ENCODE results near the gene SMPD2.
A peak's percentile ranks its signal among the peaks of the same experiment; 100 is the strongest.

Gene SMPD2

DNA sequence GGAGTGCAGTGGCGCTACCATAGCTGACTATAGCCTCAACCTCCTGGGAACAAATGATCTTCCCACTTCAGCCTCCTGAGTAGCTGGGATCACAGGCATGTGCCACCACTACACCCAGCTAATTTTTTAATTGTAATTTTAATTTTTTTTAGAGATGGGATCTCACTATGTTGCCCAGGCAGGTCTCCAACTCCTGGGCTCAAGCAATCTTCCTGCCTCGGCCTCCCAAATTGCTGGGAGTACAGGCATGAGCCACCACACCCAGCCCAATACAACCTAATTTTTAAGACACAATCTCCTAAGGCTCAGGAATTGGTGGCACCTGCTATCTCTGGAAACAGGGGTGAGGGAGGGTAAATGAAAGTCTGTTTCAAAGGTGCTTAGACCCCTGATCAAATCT, 36.7 kb downstream of the SMPD2 start:
- Histone ChIP-seq H3K18ac (ENCODE audit: low read depth in 1 of 2, low read length in 2 of 2) (no peak overlapping the region), H2BK5ac (ENCODE audit: low read depth, low read length, poor library complexity, severe bottlenecking) (no peak overlapping the region), H4K8ac (ENCODE audit: low read length) (no peak overlapping the region), H2AK5ac (ENCODE audit: low read length, severe bottlenecking) (peak overlapping the region; percentile 50), H4K91ac (ENCODE audit: low read length) (no peak overlapping the region), H2BK15ac (ENCODE audit: low read depth, poor library complexity, severe bottlenecking) (no peak overlapping the region), H3K27me3 (ENCODE audit: control insufficient read depth in 1 of 2, insufficient read depth in 1 of 2, low read length in 2 of 2) (no peaks in the 10 kb centered on the region), H3K23ac (ENCODE audit: low read length in 2 of 2) (no peak overlapping the region), H3K4me3 (ENCODE audit: insufficient read depth in 1 of 2, low read depth in 1 of 2, low read length in 2 of 2) (peak overlapping the region in 1 of 2 experiments; percentile 70), H3K9ac (ENCODE audit: low read length) (no peak overlapping the region), H3K27ac (ENCODE audit: low read length, poor library complexity, severe bottlenecking) (peak overlapping the region; percentile 90), H3K14ac (ENCODE audit: low read length in 2 of 2) (no peak overlapping the region), H2BK12ac (ENCODE audit: low read length in 2 of 2) (no peak overlapping the region), H3K79me1 (replicated peaks; ENCODE audit: low read length, poor library complexity, severe bottlenecking) (peaks cover 34% of the 10 kb centered on the region), H3K4me1 (ENCODE audit: control insufficient read depth, insufficient read depth, low read depth, low read length) (peaks cover 21% of the 10 kb centered on the region), H3K36me3 (ENCODE audit: control insufficient read depth in 1 of 2, insufficient read depth in 2 of 2, low read depth in 1 of 2, low read length in 2 of 2) (peaks cover 31 to 81% of the 10 kb centered on the region in 2 experiments), H3K4me2 (ENCODE audit: low read length, poor library complexity, severe bottlenecking) (peak overlapping the region; percentile 47), H2BK120ac (ENCODE audit: low read depth, low read length) (no peak overlapping the region), H3K9me3 (ENCODE audit: control insufficient read depth, low read length) (no peaks in the 10 kb centered on the region), H3K4ac (ENCODE audit: low read depth in 1 of 2, low read length in 2 of 2) (no peak overlapping the region), H2AFZ (ENCODE audit: low read depth, low read length) (no peak overlapping the region)
- no peak for DNase-seq
- 100% methylated on average over 1 of the region's 2 CpGs for WGBS

DNA sequence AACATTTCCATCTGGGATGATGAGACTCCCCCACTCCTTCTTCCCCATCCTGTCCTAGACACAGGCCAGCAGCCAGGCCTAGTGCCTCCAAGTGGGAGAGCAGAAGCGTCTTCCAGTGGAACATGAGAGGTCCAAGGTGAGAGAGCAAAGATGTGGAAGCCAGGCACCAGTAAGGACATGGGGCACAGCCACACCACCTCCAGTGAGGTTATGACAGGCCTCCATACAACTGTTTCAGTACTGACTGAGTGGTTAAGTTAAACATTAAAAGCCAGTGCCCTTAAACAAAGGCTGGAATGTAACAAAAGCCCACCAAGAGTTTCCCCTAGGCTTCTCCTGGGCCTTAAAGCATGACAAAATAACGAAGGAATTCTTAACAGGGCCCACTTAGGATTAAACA, 37.2 kb downstream of the SMPD2 start:
- Histone ChIP-seq H3K27ac (ENCODE audit: low read length, poor library complexity, severe bottlenecking) (peak overlapping the region; percentile 90), H3K9ac (ENCODE audit: low read length) (peak overlapping the region; percentile 86), H3K4me1 (ENCODE audit: control insufficient read depth, insufficient read depth, low read depth, low read length) (peaks cover 22% of the 10 kb centered on the region), H3K36me3 (ENCODE audit: control insufficient read depth in 1 of 2, insufficient read depth in 2 of 2, low read depth in 1 of 2, low read length in 2 of 2) (peaks cover 26 to 75% of the 10 kb centered on the region in 2 experiments), H3K79me1 (replicated peaks; ENCODE audit: low read length, poor library complexity, severe bottlenecking) (peaks cover 30% of the 10 kb centered on the region), H3K23ac (ENCODE audit: low read length in 2 of 2) (no peak overlapping the region), H2AK5ac (ENCODE audit: low read length, severe bottlenecking) (peak overlapping the region; percentile 50), H2BK15ac (ENCODE audit: low read depth, poor library complexity, severe bottlenecking) (no peak overlapping the region), H3K18ac (ENCODE audit: low read depth in 1 of 2, low read length in 2 of 2) (no peak overlapping the region), H2BK5ac (ENCODE audit: low read depth, low read length, poor library complexity, severe bottlenecking) (no peak overlapping the region), H2AFZ (ENCODE audit: low read depth, low read length) (no peak overlapping the region), H4K91ac (ENCODE audit: low read length) (no peak overlapping the region), H3K9me3 (ENCODE audit: control insufficient read depth, low read length) (no peaks in the 10 kb centered on the region), H4K8ac (ENCODE audit: low read length) (no peak overlapping the region), H3K4me2 (ENCODE audit: low read length, poor library complexity, severe bottlenecking) (peak overlapping the region; percentile 47), H3K27me3 (ENCODE audit: control insufficient read depth in 1 of 2, insufficient read depth in 1 of 2, low read length in 2 of 2) (no peaks in the 10 kb centered on the region), H3K4ac (ENCODE audit: low read depth in 1 of 2, low read length in 2 of 2) (no peak overlapping the region), H2BK120ac (ENCODE audit: low read depth, low read length) (no peak overlapping the region), H3K14ac (ENCODE audit: low read length in 2 of 2) (no peak overlapping the region), H2BK12ac (ENCODE audit: low read length in 2 of 2) (no peak overlapping the region), H3K4me3 (ENCODE audit: insufficient read depth in 1 of 2, low read depth in 1 of 2, low read length in 2 of 2) (peak overlapping the region in 1 of 2 experiments; percentile 70)
- WGBS: 81% methylated on average over 1 of the region's 2 CpGs
- no peak for DNase-seq

DNA sequence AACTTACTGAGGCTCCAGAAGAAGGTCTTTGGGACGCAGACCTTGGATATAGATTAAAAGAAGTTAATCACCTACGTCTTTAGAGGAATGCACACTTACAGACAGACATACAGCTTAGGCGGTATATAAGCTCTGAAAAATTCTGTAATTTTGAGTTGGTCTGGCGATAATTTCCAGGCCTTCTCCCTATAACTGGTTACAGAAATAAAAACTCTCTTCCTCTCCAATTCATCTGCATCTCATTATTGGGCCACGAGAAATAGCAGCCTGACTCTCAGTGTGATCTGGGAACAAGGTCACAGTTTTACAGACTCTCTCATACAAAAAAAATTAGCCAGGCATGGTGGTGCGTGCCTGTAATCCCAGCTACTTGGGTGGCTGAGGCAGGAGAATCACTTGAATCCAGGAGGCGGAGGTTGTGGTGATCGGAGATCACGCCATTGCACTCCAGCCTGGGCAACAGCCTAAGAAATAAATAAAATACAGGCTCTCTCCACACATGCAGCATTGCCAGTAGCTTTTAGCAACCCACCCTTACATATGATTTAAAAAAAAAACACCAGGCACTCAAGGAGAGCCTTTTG, 37.8 kb downstream of the SMPD2 start:
- Histone ChIP-seq H3K9me3 (ENCODE audit: control insufficient read depth, low read length) (no peaks in the 10 kb centered on the region), H2AFZ (ENCODE audit: low read depth, low read length) (no peak overlapping the region), H4K91ac (ENCODE audit: low read length) (no peak overlapping the region), H2BK120ac (ENCODE audit: low read depth, low read length) (no peak overlapping the region), H2BK5ac (ENCODE audit: low read depth, low read length, poor library complexity, severe bottlenecking) (no peak overlapping the region), H3K9ac (ENCODE audit: low read length) (peak overlapping the region; percentile 86), H3K79me1 (replicated peaks; ENCODE audit: low read length, poor library complexity, severe bottlenecking) (peaks cover 24% of the 10 kb centered on the region), H3K36me3 (ENCODE audit: control insufficient read depth in 1 of 2, insufficient read depth in 2 of 2, low read depth in 1 of 2, low read length in 2 of 2) (peaks cover 20 to 70% of the 10 kb centered on the region in 2 experiments), H2BK12ac (ENCODE audit: low read length in 2 of 2) (no peak overlapping the region), H3K4me3 (ENCODE audit: insufficient read depth in 1 of 2, low read depth in 1 of 2, low read length in 2 of 2) (peak overlapping the region in 1 of 2 experiments; percentile 70), H3K14ac (ENCODE audit: low read length in 2 of 2) (no peak overlapping the region), H3K4me1 (ENCODE audit: control insufficient read depth, insufficient read depth, low read depth, low read length) (peaks cover 22% of the 10 kb centered on the region), H2AK5ac (ENCODE audit: low read length, severe bottlenecking) (no peak overlapping the region), H3K27me3 (ENCODE audit: control insufficient read depth in 1 of 2, insufficient read depth in 1 of 2, low read length in 2 of 2) (no peaks in the 10 kb centered on the region), H2BK15ac (ENCODE audit: low read depth, poor library complexity, severe bottlenecking) (no peak overlapping the region), H3K23ac (ENCODE audit: low read length in 2 of 2) (no peak overlapping the region), H3K4ac (ENCODE audit: low read depth in 1 of 2, low read length in 2 of 2) (no peak overlapping the region), H3K27ac (ENCODE audit: low read length, poor library complexity, severe bottlenecking) (peak overlapping the region; percentile 90), H3K18ac (ENCODE audit: low read depth in 1 of 2, low read length in 2 of 2) (no peak overlapping the region), H4K8ac (ENCODE audit: low read length) (no peak overlapping the region), H3K4me2 (ENCODE audit: low read length, poor library complexity, severe bottlenecking) (peak overlapping the region; percentile 47)
- DNase-seq: no peak
- WGBS: 98% methylated on average over 9 of the region's 9 CpGs

DNA sequence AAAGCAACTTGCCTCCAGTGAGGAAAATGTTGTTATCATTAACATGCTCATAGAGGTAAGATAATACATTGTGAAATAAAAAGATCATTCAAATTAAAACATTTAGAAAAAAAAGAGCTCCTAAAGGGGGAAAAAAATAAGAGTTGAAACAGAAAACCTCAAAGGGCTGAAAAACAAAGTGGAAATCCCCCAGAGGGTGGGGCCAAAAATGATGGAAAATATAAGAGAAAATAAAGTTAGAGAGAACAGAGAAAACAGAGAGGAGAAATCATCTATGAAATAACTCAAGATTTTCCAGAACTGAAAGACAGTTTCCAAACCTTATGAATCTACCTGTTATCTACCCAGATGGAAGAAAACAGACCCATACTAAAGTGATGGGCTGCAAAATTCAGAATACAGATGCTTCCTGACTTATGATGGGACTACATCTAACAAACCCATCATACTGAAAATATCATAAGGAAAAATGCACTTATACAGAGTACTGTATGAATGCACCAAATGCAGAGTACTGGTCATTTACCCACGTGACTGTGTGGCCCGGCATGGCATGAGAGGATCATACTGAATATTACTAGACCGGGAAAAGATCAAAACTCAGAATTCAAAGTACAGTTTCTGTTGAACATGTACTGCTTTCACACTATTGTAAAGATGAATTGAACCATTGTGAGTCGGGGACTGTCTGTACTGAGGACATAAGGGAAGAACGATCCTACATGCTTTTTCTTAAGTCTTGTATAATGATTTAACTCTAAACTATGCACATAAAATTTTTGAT, 38.5 kb downstream of the SMPD2 start:
- Histone ChIP-seq H3K27me3 (ENCODE audit: control insufficient read depth in 1 of 2, insufficient read depth in 1 of 2, low read length in 2 of 2) (no peaks in the 10 kb centered on the region), H2BK15ac (ENCODE audit: low read depth, poor library complexity, severe bottlenecking) (no peak overlapping the region), H2BK12ac (ENCODE audit: low read length in 2 of 2) (no peak overlapping the region), H3K18ac (ENCODE audit: low read depth in 1 of 2, low read length in 2 of 2) (no peak overlapping the region), H3K9ac (ENCODE audit: low read length) (peak overlapping the region; percentile 86), H4K91ac (ENCODE audit: low read length) (no peak overlapping the region), H3K79me1 (replicated peaks; ENCODE audit: low read length, poor library complexity, severe bottlenecking) (peaks cover 19% of the 10 kb centered on the region), H3K9me3 (ENCODE audit: control insufficient read depth, low read length) (no peaks in the 10 kb centered on the region), H3K36me3 (ENCODE audit: control insufficient read depth in 1 of 2, insufficient read depth in 2 of 2, low read depth in 1 of 2, low read length in 2 of 2) (peaks cover 15 to 62% of the 10 kb centered on the region in 2 experiments), H3K4me2 (ENCODE audit: low read length, poor library complexity, severe bottlenecking) (peak overlapping the region; percentile 49), H3K14ac (ENCODE audit: low read length in 2 of 2) (no peak overlapping the region), H2BK120ac (ENCODE audit: low read depth, low read length) (no peak overlapping the region), H3K27ac (ENCODE audit: low read length, poor library complexity, severe bottlenecking) (peak overlapping the region; percentile 90), H3K4ac (ENCODE audit: low read depth in 1 of 2, low read length in 2 of 2) (no peak overlapping the region), H2BK5ac (ENCODE audit: low read depth, low read length, poor library complexity, severe bottlenecking) (no peak overlapping the region), H3K4me3 (ENCODE audit: insufficient read depth in 1 of 2, low read depth in 1 of 2, low read length in 2 of 2) (peak overlapping the region in 1 of 2 experiments; percentile 70), H2AK5ac (ENCODE audit: low read length, severe bottlenecking) (peak overlapping the region; percentile 61), H3K23ac (ENCODE audit: low read length in 2 of 2) (no peak overlapping the region), H3K4me1 (ENCODE audit: control insufficient read depth, insufficient read depth, low read depth, low read length) (peaks cover 22% of the 10 kb centered on the region), H2AFZ (ENCODE audit: low read depth, low read length) (no peak overlapping the region), H4K8ac (ENCODE audit: low read length) (no peak overlapping the region)
- WGBS: 86% methylated on average over 2 of the region's 5 CpGs
- DNase-seq: no peak

Data from mesenchymal stem cell (in vitro differentiated cells and primary cell).